Activated B cell treated with CpG ODN at 0.5 μM for 24 hours (primary cell): ENCODE measurements around the gene ICAM3. TPM values are rescaled to one million over a fixed set of nuclear protein-coding genes. Genes with fewer than 3 reads are reported as not detected.

Experiments
- ATAC-seq: fragments of 200-7000 bp; cut with Tn5 transposase; one replicate; pipeline ENCODE4 v1.10.0; 2021; ENCODE audit warnings: low read depth, mild to moderate bottlenecking, moderate library complexity
- CTCF ChIA-PET: fragments of 350-600 bp; sonication (Branson Sonifier 250); formaldehyde crosslinking; loops from one replicate; lab custom pipeline; 2021; ENCODE audit warnings: antibody characterized with exemption; lab: Charles Lee
- POLR2A ChIA-PET: fragments of 350-600 bp; sonication (Branson Sonifier 250); formaldehyde crosslinking; loops from one replicate; lab custom pipeline; 2021; ENCODE audit warnings: antibody characterized with exemption; lab: Charles Lee
- DNase-seq: peaks from one replicate; pipeline ENCODE4 v3.0.0; 2022
- H3K27ac Mint-ChIP-seq: one replicate; pipeline ENCODE4 v1.8.0; 2020; ENCODE audit warnings: mixed read lengths
- H3K27me3 Mint-ChIP-seq: one replicate; pipeline ENCODE4 v1.8.0; 2021; ENCODE audit warnings: mixed read lengths
- H3K36me3 Mint-ChIP-seq: one replicate; pipeline ENCODE4 v1.8.0; 2021; ENCODE audit warnings: low read depth, mixed read lengths
- H3K4me1 Mint-ChIP-seq: one replicate; pipeline ENCODE4 v1.8.0; 2021; ENCODE audit warnings: mixed read lengths
- H3K4me3 Mint-ChIP-seq: one replicate; pipeline ENCODE4 v1.8.0; 2020; ENCODE audit warnings: mild to moderate bottlenecking, mixed read lengths
- H3K9me3 Mint-ChIP-seq: one replicate; pipeline ENCODE4 v1.8.0; 2020; ENCODE audit warnings: mixed read lengths
- CTCF ChIP-seq: fragments of 200-600 bp; IDR thresholded peaks from one replicate; pipeline ENCODE4 v1.8.0; 2022; ENCODE audit warnings: antibody characterized with exemption, mild to moderate bottlenecking
- intact Hi-C: fragments of 100-400 bp; cut with micrococcal nuclease; formaldehyde crosslinking; loops from one replicate; pipeline ENCODE4 v1.15.1; 2024
- total RNA-seq: library from RNA; stranded (reverse); gene quantifications from 2 replicates; pipeline ENCODE4 v1.2.3, GENCODE V29; 2022

Gene ICAM3
- total RNA-seq, 1 donor from 2014 or later, result 147 TPM

- H3K4me3 Mint-ChIP-seq, result peak overlapping the region; percentile 73
- peaks cover 76% of the 10 kb centered on the region for H3K4me1 Mint-ChIP-seq
- ChIA-PET CTCF (interaction anchor here (1.2 to 1.9 kb wide), 3 partner anchors 21 to 97 kb away, joined by 4 to 12 read pairs (median 6); partner anchors contain the start of gene ICAM1), POLR2A (interaction anchor here (0.8 to 3.7 kb wide), 6 partner anchors 12 to 178 kb away, joined by 3 to 44 read pairs (median 4); partner anchors contain the start of genes ICAM1 and TYK2)
- DNase-seq, result no peak
- ATAC-seq, result no peak
- no peak for TF ChIP-seq CTCF
- H3K27me3 Mint-ChIP-seq, result peaks cover 43% of the 10 kb centered on the region
- no peaks in the 10 kb centered on the region for H3K36me3 Mint-ChIP-seq
- H3K27ac Mint-ChIP-seq, result peak overlapping the region; percentile 41
- H3K9me3 Mint-ChIP-seq, result no peaks in the 10 kb centered on the region
- intact Hi-C loops, result no loop called here
Observed at GRCh38 chr19:10291554-10292205, 47.7 kb downstream of the ICAM3 start.

- Mint-ChIP-seq H3K9me3 (no peaks in the 10 kb centered on the region), H3K4me3 (peak overlapping the region; percentile 73), H3K27me3 (peaks cover 43% of the 10 kb centered on the region), H3K27ac (peak overlapping the region; percentile 41), H3K36me3 (peaks cover 5% of the 10 kb centered on the region), H3K4me1 (peaks cover 81% of the 10 kb centered on the region)
- intact Hi-C loops, result no loop called here
- ChIA-PET POLR2A (interaction anchor here (0.8 to 6.5 kb wide), 7 partner anchors 12 to 178 kb away, joined by 3 to 128 read pairs (median 4); partner anchors contain the start of genes ICAM1 and TYK2), CTCF (interaction anchor here (1.2 to 1.9 kb wide), 2 partner anchors 21 to 98 kb away, joined by 6 to 12 read pairs; no protein-coding TSS in a partner anchor)
- TF ChIP-seq CTCF, result no peak
- DNase-seq (peak; percentile 50), ATAC-seq (peak; percentile 7)
Observed at GRCh38 chr19:10290876-10291553, 48.4 kb downstream of the ICAM3 start.

GRCh38 chr19:10290357-10290875, 49.0 kb downstream of the ICAM3 start:
- TF ChIP-seq CTCF, result no peak
- Mint-ChIP-seq H3K4me3 (peak overlapping the region; percentile 73), H3K9me3 (no peaks in the 10 kb centered on the region), H3K4me1 (peaks cover 81% of the 10 kb centered on the region), H3K36me3 (peaks cover 11% of the 10 kb centered on the region), H3K27me3 (peaks cover 39% of the 10 kb centered on the region), H3K27ac (no peak overlapping the region)
- POLR2A ChIA-PET, result interaction anchor here (0.6 to 6.5 kb wide), 6 partner anchors 19 to 227 kb away, joined by 3 to 128 read pairs (median 3); partner anchors contain the start of genes ICAM1 and S1PR5
- DNase-seq (no peak), ATAC-seq (no peak)
- CTCF ChIA-PET, result interaction anchor here (0.9 to 1.8 kb wide), 3 partner anchors 10 to 98 kb away, joined by 3 to 10 read pairs (median 3); partner anchors contain the start of gene ICAM1
- intact Hi-C loops, result no loop called here

- ChIA-PET CTCF (interaction anchor here (0.9 to 1.8 kb wide), 6 partner anchors 10 to 101 kb away, joined by 3 to 10 read pairs (median 3); partner anchors contain the start of gene ICAM1), POLR2A (interaction anchor here (0.5 to 6.5 kb wide), 17 partner anchors 10 to 412 kb away, joined by 3 to 128 read pairs (median 3); partner anchors contain the start of genes CDC37, ICAM1, QTRT1 and RAVER1)
- Mint-ChIP-seq H3K27me3 (peaks cover 39% of the 10 kb centered on the region), H3K4me1 (peaks cover 82% of the 10 kb centered on the region), H3K27ac (peak within 1 kb of the TSS; percentile 46), H3K36me3 (peaks cover 16% of the 10 kb centered on the region), H3K9me3 (no peaks in the 10 kb centered on the region), H3K4me3 (peak within 1 kb of the TSS; percentile 79)
- ATAC-seq (peak; percentile 5), DNase-seq (no peak)
- intact Hi-C loops, result loop anchor here (1.0 kb wide), 1 partner anchor 20 kb away; no protein-coding TSS in a partner anchor
- TF ChIP-seq CTCF, result no peak
Observed at GRCh38 chr19:10289836-10290356, 49.5 kb downstream of the ICAM3 start, which contains the start of gene ICAM5. TSS of gene ICAM5 (plus strand) at chr19:10289952. CDS start at chr19:10290044, 92 bp downstream.
